IPS DF 6.9 (cell line): ENCODE results near the gene PLEKHM3.

ENCODE experiments used
- DNase-seq: peaks from one replicate; pipeline ENCODE4 v3.0.0-alpha.2; 2013; ENCODE audit warnings: low read depth, low spot score
- H3K27ac ChIP-seq: one replicate; pipeline ENCODE4 v1.5.1; 2013; ENCODE audit warnings: low read length, control low read depth
- H3K27me3 ChIP-seq: 2 replicates; pipeline ENCODE4 v1.6.1; 2013; ENCODE audit warnings: mild to moderate bottlenecking, low read length; ENCODE audit not compliant: control insufficient read depth, insufficient read depth
- H3K36me3 ChIP-seq: 2 replicates; pipeline ENCODE4 v1.6.1; 2013; ENCODE audit warnings: low read length; ENCODE audit not compliant: control insufficient read depth, insufficient read depth
- H3K4me1 ChIP-seq: 2 replicates; pipeline ENCODE4 v1.6.1; 2013; ENCODE audit warnings: low read length; ENCODE audit not compliant: control insufficient read depth, insufficient read depth
- H3K4me3 ChIP-seq: 2 replicates; pipeline ENCODE4 v1.5.1; 2013; ENCODE audit warnings: mild to moderate bottlenecking, low read length
- H3K9me3 ChIP-seq: 2 replicates; pipeline ENCODE4 v1.6.1; 2013; ENCODE audit warnings: low read length, inconsistent platforms; ENCODE audit not compliant: control insufficient read depth, insufficient read depth
- WGBS: extraction: QIAGEN DNeasy Blood & Tissue Kit; methylation state at CpG from one replicate; pipeline ENCODE4 v1.1.7; 2013; ENCODE audit warnings: mixed read lengths, missing lambda C conversion rate; ENCODE audit not compliant: insufficient read length, insufficient coverage; 5-methylcytosine and 5-hydroxymethylcytosine counted together

The PLEKHM3 gene

GRCh38 chr2:208025037-208025813, at the start of gene PLEKHM3:
PLEKHM3 (minus strand) TSS chr2:208025527; CDS start chr2:208001639, 23,888 bp downstream.
- no peaks in the 10 kb centered on the region for H3K4me1 ChIP-seq
- WGBS: no CpG with 5 or more reads among the region's 38 CpGs
- H3K36me3 ChIP-seq: no peaks in the 10 kb centered on the region
- peak; percentile 54 for DNase-seq
- no peaks in the 10 kb centered on the region for H3K27me3 ChIP-seq
- H3K9me3 ChIP-seq: no peaks in the 10 kb centered on the region
- no peak within 1 kb of the TSS for H3K27ac ChIP-seq
- peak within 1 kb of the TSS; percentile 75 for H3K4me3 ChIP-seq

GRCh38 chr2:208074610-208075356, 49.5 kb upstream of the PLEKHM3 start:
- Histone ChIP-seq H3K4me1 (no peaks in the 10 kb centered on the region), H3K27ac (no peak overlapping the region), H3K27me3 (no peaks in the 10 kb centered on the region), H3K4me3 (no peak overlapping the region), H3K36me3 (no peaks in the 10 kb centered on the region), H3K9me3 (no peaks in the 10 kb centered on the region)
- WGBS: no CpG with 5 or more reads among the region's 9 CpGs
- DNase-seq: no peak

- Histone ChIP-seq H3K27ac (no peak overlapping the region), H3K4me3 (no peak overlapping the region), H3K27me3 (no peaks in the 10 kb centered on the region), H3K4me1 (no peaks in the 10 kb centered on the region), H3K9me3 (no peaks in the 10 kb centered on the region), H3K36me3 (no peaks in the 10 kb centered on the region)
- peak; percentile 82 for DNase-seq
- no CpG with 5 or more reads among the region's 9 CpGs for WGBS
These were observed 47.0 kb upstream of the PLEKHM3 start for GRCh38 chr2:208072250-208072892.

GRCh38 chr2:208069186-208069585, 43.9 kb upstream of the PLEKHM3 start:
- H3K27me3 ChIP-seq: no peaks in the 10 kb centered on the region
- H3K36me3 ChIP-seq: no peaks in the 10 kb centered on the region
- no peak overlapping the region for H3K27ac ChIP-seq
- H3K4me1 ChIP-seq: no peaks in the 10 kb centered on the region
- DNase-seq: no peak
- no peaks in the 10 kb centered on the region for H3K9me3 ChIP-seq
- no CpG with 5 or more reads among the region's 4 CpGs for WGBS
- H3K4me3 ChIP-seq: no peak overlapping the region

- H3K9me3 ChIP-seq: no peaks in the 10 kb centered on the region
- DNase-seq: no peak
- no peaks in the 10 kb centered on the region for H3K36me3 ChIP-seq
- H3K27me3 ChIP-seq: no peaks in the 10 kb centered on the region
- no peak overlapping the region for H3K27ac ChIP-seq
- H3K4me1 ChIP-seq: no peaks in the 10 kb centered on the region
- H3K4me3 ChIP-seq: no peak overlapping the region
- WGBS: no CpG with 5 or more reads among the region's 4 CpGs
These were observed 40.7 kb upstream of the PLEKHM3 start for GRCh38 chr2:208066016-208066415.

GRCh38 chr2:208065476-208065875, 40.1 kb upstream of the PLEKHM3 start:
- WGBS: no CpG with 5 or more reads among the region's 5 CpGs
- Histone ChIP-seq H3K4me1 (no peaks in the 10 kb centered on the region), H3K36me3 (no peaks in the 10 kb centered on the region), H3K27ac (no peak overlapping the region), H3K4me3 (no peak overlapping the region), H3K9me3 (no peaks in the 10 kb centered on the region), H3K27me3 (no peaks in the 10 kb centered on the region)
- no peak for DNase-seq

GRCh38 chr2:208064220-208064961, 39.1 kb upstream of the PLEKHM3 start:
- Histone ChIP-seq H3K27ac (no peak overlapping the region), H3K27me3 (no peaks in the 10 kb centered on the region), H3K4me1 (no peaks in the 10 kb centered on the region), H3K9me3 (no peaks in the 10 kb centered on the region), H3K36me3 (no peaks in the 10 kb centered on the region), H3K4me3 (no peak overlapping the region)
- DNase-seq: no peak
- WGBS: no CpG with 5 or more reads among the region's 8 CpGs

GRCh38 chr2:208062961-208063360, 37.6 kb upstream of the PLEKHM3 start:
- H3K4me3 ChIP-seq: no peak overlapping the region
- no peaks in the 10 kb centered on the region for H3K9me3 ChIP-seq
- H3K4me1 ChIP-seq: no peaks in the 10 kb centered on the region
- WGBS: no CpG with 5 or more reads among the region's 2 CpGs
- DNase-seq: no peak
- no peaks in the 10 kb centered on the region for H3K27me3 ChIP-seq
- no peak overlapping the region for H3K27ac ChIP-seq
- no peaks in the 10 kb centered on the region for H3K36me3 ChIP-seq

GRCh38 chr2:208062113-208062512, 36.8 kb upstream of the PLEKHM3 start:
- Histone ChIP-seq H3K4me1 (no peaks in the 10 kb centered on the region), H3K27ac (no peak overlapping the region), H3K4me3 (no peak overlapping the region), H3K27me3 (no peaks in the 10 kb centered on the region), H3K36me3 (no peaks in the 10 kb centered on the region), H3K9me3 (no peaks in the 10 kb centered on the region)
- DNase-seq: peak; percentile 16
- no CpG with 5 or more reads among the region's 4 CpGs for WGBS

- no peak overlapping the region for H3K27ac ChIP-seq
- H3K4me3 ChIP-seq: no peak overlapping the region
- no peaks in the 10 kb centered on the region for H3K27me3 ChIP-seq
- whole genome bisulfite sequencing: no CpG with 5 or more reads among the region's 1 CpG
- no peaks in the 10 kb centered on the region for H3K4me1 ChIP-seq
- no peak for DNase-seq
- H3K9me3 ChIP-seq: no peaks in the 10 kb centered on the region
- H3K36me3 ChIP-seq: no peaks in the 10 kb centered on the region
These were observed 31.8 kb upstream of the PLEKHM3 start for GRCh38 chr2:208057108-208057507.
